Activated CD8-positive, alpha-beta memory T cell treated with anti-CD3 and anti-CD28 coated beads, Interleukin-2, amount 50 U/mL, for 24 hours (primary cell): Measurements from ENCODE around the gene XRCC5.

Experiments
- DNase-seq: peaks from one replicate; pipeline ENCODE4 v3.0.0-alpha.2; 2020; ENCODE audit errors: extremely low read depth

XRCC5 gene

GRCh38 chr2:216084547-216084946, 24.6 kb upstream of the XRCC5 start:
- no peak for DNase-seq

- no peak for DNase-seq
These were observed 22.8 kb upstream of the XRCC5 start for GRCh38 chr2:216086207-216086893.

- DNase-seq = no peak
These were observed 18.8 kb upstream of the XRCC5 start for GRCh38 chr2:216090369-216090786.

GRCh38 chr2:216092646-216093045, 16.5 kb upstream of the XRCC5 start:
- no peak for DNase-seq

- no peak for DNase-seq
These were observed 14.4 kb upstream of the XRCC5 start for GRCh38 chr2:216094701-216095100.

- DNase-seq = no peak
These were observed 10.5 kb upstream of the XRCC5 start for GRCh38 chr2:216098421-216099334.

GRCh38 chr2:216101109-216101508, 8.0 kb upstream of the XRCC5 start:
- no peak for DNase-seq

GRCh38 chr2:216103213-216103612, 5.9 kb upstream of the XRCC5 start:
- DNase-seq = no peak

- no peak for DNase-seq
These were observed 4.5 kb upstream of the XRCC5 start for GRCh38 chr2:216104691-216105090.

GRCh38 chr2:216107320-216107719, 1.8 kb upstream of the XRCC5 start:
- DNase-seq = no peak

GRCh38 chr2:216107760-216108159, 1.4 kb upstream of the XRCC5 start:
- DNase-seq = no peak

- no peak for DNase-seq
These were observed 710 bp upstream of the XRCC5 start for GRCh38 chr2:216108310-216108966.

- no peak for DNase-seq
These were observed 940 bp downstream of the XRCC5 start for GRCh38 chr2:216109962-216110614.

GRCh38 chr2:216110620-216111019, 1.5 kb downstream of the XRCC5 start:
- no peak for DNase-seq

GRCh38 chr2:216111122-216111521, 2.0 kb downstream of the XRCC5 start:
- DNase-seq = no peak

GRCh38 chr2:216112926-216113325, 3.8 kb downstream of the XRCC5 start:
- no peak for DNase-seq

GRCh38 chr2:216113572-216113971, 4.4 kb downstream of the XRCC5 start:
- DNase-seq = no peak

GRCh38 chr2:216114382-216114713, 5.2 kb downstream of the XRCC5 start:
- no peak for DNase-seq

- DNase-seq = peak; percentile 95
These were observed 5.8 kb downstream of the XRCC5 start for GRCh38 chr2:216114714-216115531.

GRCh38 chr2:216116418-216116817, 7.3 kb downstream of the XRCC5 start:
- DNase-seq = no peak
